ENCODE results near the gene COL4A6. TPM values are rescaled to one million over a fixed set of nuclear protein-coding genes. Genes with fewer than 3 reads are reported as not detected.
A peak's percentile ranks its signal among the peaks of the same experiment; 100 is the strongest.

COL4A6 gene
- total and polyA plus RNA-seq, 5 experiments from 2014 or later = not detected

GRCh38 chrX:108163333-108164082, 274.7 kb downstream of the COL4A6 start:
- no peaks in the 10 kb centered on the region for H3K36me3 Mint-ChIP-seq
- POLR2A ChIA-PET = no interaction called here
- DNase-seq = no peak
- no peak overlapping the region for H3K27ac Mint-ChIP-seq
- H3K9me3 Mint-ChIP-seq = peaks cover 0 to 4% (median 0%) of the 10 kb centered on the region in 9 donors
- no peak for ATAC-seq
- no peaks in the 10 kb centered on the region for H3K4me1 Mint-ChIP-seq
- no peak overlapping the region for H3K4me3 Mint-ChIP-seq
- no peaks in the 10 kb centered on the region for H3K27me3 Mint-ChIP-seq

GRCh38 chrX:108162265-108162664, 276.0 kb downstream of the COL4A6 start:
- POLR2A ChIA-PET = no interaction called here
- Mint-ChIP-seq H3K4me1 (no peaks in the 10 kb centered on the region), H3K27me3 (no peaks in the 10 kb centered on the region), H3K36me3 (no peaks in the 10 kb centered on the region), H3K4me3 (no peak overlapping the region), H3K9me3 (peaks cover 0 to 4% (median 0%) of the 10 kb centered on the region in 9 donors), H3K27ac (no peak overlapping the region)
- DNase-seq (no peak), ATAC-seq (no peak)

GRCh38 chrX:108160309-108160708, 277.9 kb downstream of the COL4A6 start:
- no peak for ATAC-seq
- H3K4me3 Mint-ChIP-seq = no peak overlapping the region
- no peaks in the 10 kb centered on the region for H3K4me1 Mint-ChIP-seq
- H3K27ac Mint-ChIP-seq = no peak overlapping the region
- DNase-seq = no peak
- H3K9me3 Mint-ChIP-seq = peaks cover 0 to 4% (median 0%) of the 10 kb centered on the region in 9 donors
- H3K27me3 Mint-ChIP-seq = no peaks in the 10 kb centered on the region
- peaks cover 0 to 4% (median 2%) of the 10 kb centered on the region in 3 donors for H3K36me3 Mint-ChIP-seq
- POLR2A ChIA-PET = interaction anchor here (0.6 kb wide), 1 partner anchor 30 kb away, joined by 8 read pairs; no protein-coding TSS in a partner anchor

- peaks cover 0 to 4% (median 0%) of the 10 kb centered on the region in 9 donors for H3K9me3 Mint-ChIP-seq
- peaks cover 0 to 10% (median 2%) of the 10 kb centered on the region in 3 donors for H3K36me3 Mint-ChIP-seq
- H3K27me3 Mint-ChIP-seq = no peaks in the 10 kb centered on the region
- H3K4me3 Mint-ChIP-seq = no peak overlapping the region
- no peak for DNase-seq
- POLR2A ChIA-PET = no interaction called here
- H3K4me1 Mint-ChIP-seq = no peaks in the 10 kb centered on the region
- no peak for ATAC-seq
- peak overlapping the region in 2 of 10 donors; percentile 44 to 71 for H3K27ac Mint-ChIP-seq
Measured at GRCh38 chrX:108159028-108159670, 279.1 kb downstream of the COL4A6 start.

- DNase-seq (no peak), ATAC-seq (no peak)
- H3K27ac Mint-ChIP-seq = no peak overlapping the region
- POLR2A ChIA-PET = no interaction called here
- H3K9me3 Mint-ChIP-seq = no peaks in the 10 kb centered on the region
- peaks cover 0 to 24% (median 2%) of the 10 kb centered on the region in 3 donors for H3K36me3 Mint-ChIP-seq
- H3K27me3 Mint-ChIP-seq = no peaks in the 10 kb centered on the region
- no peak overlapping the region for H3K4me3 Mint-ChIP-seq
- no peaks in the 10 kb centered on the region for H3K4me1 Mint-ChIP-seq
Measured at GRCh38 chrX:108157628-108158027, 280.6 kb downstream of the COL4A6 start.

- no peak for DNase-seq
- Mint-ChIP-seq H3K4me3 (no peak overlapping the region), H3K9me3 (no peaks in the 10 kb centered on the region), H3K4me1 (no peaks in the 10 kb centered on the region), H3K36me3 (peaks cover 0 to 28% (median 2%) of the 10 kb centered on the region in 3 donors), H3K27me3 (no peaks in the 10 kb centered on the region), H3K27ac (no peak overlapping the region)
- no peak for ATAC-seq
- POLR2A ChIA-PET = no interaction called here
Measured at GRCh38 chrX:108156934-108157466, 281.2 kb downstream of the COL4A6 start.

- no peaks in the 10 kb centered on the region for H3K4me1 Mint-ChIP-seq
- POLR2A ChIA-PET = no interaction called here
- DNase-seq (no peak), ATAC-seq (no peak)
- no peak overlapping the region for H3K4me3 Mint-ChIP-seq
- no peak overlapping the region for H3K27ac Mint-ChIP-seq
- no peaks in the 10 kb centered on the region for H3K9me3 Mint-ChIP-seq
- H3K27me3 Mint-ChIP-seq = no peaks in the 10 kb centered on the region
- peaks cover 0 to 32% (median 5%) of the 10 kb centered on the region in 3 donors for H3K36me3 Mint-ChIP-seq
Measured at GRCh38 chrX:108156082-108156481, 282.1 kb downstream of the COL4A6 start.

GRCh38 chrX:108148524-108148923, 289.7 kb downstream of the COL4A6 start:
- Mint-ChIP-seq H3K36me3 (peaks cover 5 to 51% (median 21%) of the 10 kb centered on the region in 3 donors), H3K4me3 (no peak overlapping the region), H3K4me1 (peaks cover 0 to 8% (median 4%) of the 10 kb centered on the region in 4 donors), H3K27ac (peak overlapping the region in 2 of 10 donors; percentile 19 to 50), H3K9me3 (no peaks in the 10 kb centered on the region), H3K27me3 (no peaks in the 10 kb centered on the region)
- DNase-seq (no peak), ATAC-seq (no peak)
- POLR2A ChIA-PET = no interaction called here

- POLR2A ChIA-PET = no interaction called here
- no peak overlapping the region for H3K4me3 Mint-ChIP-seq
- H3K27ac Mint-ChIP-seq = no peak overlapping the region
- H3K9me3 Mint-ChIP-seq = no peaks in the 10 kb centered on the region
- peaks cover 21 to 61% (median 45%) of the 10 kb centered on the region in 3 donors for H3K36me3 Mint-ChIP-seq
- ATAC-seq (no peak), DNase-seq (no peak)
- H3K27me3 Mint-ChIP-seq = no peaks in the 10 kb centered on the region
- H3K4me1 Mint-ChIP-seq = no peaks in the 10 kb centered on the region
Measured at GRCh38 chrX:108138814-108139702, 299.2 kb downstream of the COL4A6 start.

- ATAC-seq = no peak
- Mint-ChIP-seq H3K4me1 (no peaks in the 10 kb centered on the region), H3K36me3 (peaks cover 20 to 80% (median 37%) of the 10 kb centered on the region in 3 donors), H3K27ac (peak overlapping the region in 1 of 10 donors; percentile 49), H3K9me3 (no peaks in the 10 kb centered on the region), H3K4me3 (no peak overlapping the region), H3K27me3 (no peaks in the 10 kb centered on the region)
- DNase-seq = no peak
- POLR2A ChIA-PET = no interaction called here
Measured at GRCh38 chrX:108134724-108135123, 303.5 kb downstream of the COL4A6 start.

- no peaks in the 10 kb centered on the region for H3K9me3 Mint-ChIP-seq
- ATAC-seq (no peak), DNase-seq (no peak)
- no peak overlapping the region for H3K27ac Mint-ChIP-seq
- peaks cover 11 to 70% (median 26%) of the 10 kb centered on the region in 3 donors for H3K36me3 Mint-ChIP-seq
- H3K4me3 Mint-ChIP-seq = no peak overlapping the region
- H3K4me1 Mint-ChIP-seq = no peaks in the 10 kb centered on the region
- no peaks in the 10 kb centered on the region for H3K27me3 Mint-ChIP-seq
- POLR2A ChIA-PET = interaction anchor here (0.7 kb wide), 1 partner anchor 673 kb away, joined by 4 read pairs; no protein-coding TSS in a partner anchor
Measured at GRCh38 chrX:108132876-108133275, 305.3 kb downstream of the COL4A6 start.

GRCh38 chrX:108132034-108132433, 306.2 kb downstream of the COL4A6 start:
- Mint-ChIP-seq H3K4me3 (no peak overlapping the region), H3K27ac (no peak overlapping the region), H3K9me3 (no peaks in the 10 kb centered on the region), H3K27me3 (no peaks in the 10 kb centered on the region), H3K36me3 (peaks cover 7 to 68% (median 24%) of the 10 kb centered on the region in 3 donors), H3K4me1 (no peaks in the 10 kb centered on the region)
- ATAC-seq = no peak
- no peak for DNase-seq
- POLR2A ChIA-PET = no interaction called here

Data from naive thymus-derived CD8-positive, alpha-beta T cell (primary cell).